ENCODE measurements around the gene LIN7B.

Gene LIN7B

GRCh38 chr19:49097453-49098288, 16.5 kb upstream of the LIN7B start:
- H3K4me3 ChIP-seq (ENCODE audit: low read depth, low read length): no peak overlapping the region
- TF ChIP-seq CTCF (IDR thresholded peaks at IDR 0.05; ENCODE audit: low read depth, low read length): peak; percentile 98

DNA sequence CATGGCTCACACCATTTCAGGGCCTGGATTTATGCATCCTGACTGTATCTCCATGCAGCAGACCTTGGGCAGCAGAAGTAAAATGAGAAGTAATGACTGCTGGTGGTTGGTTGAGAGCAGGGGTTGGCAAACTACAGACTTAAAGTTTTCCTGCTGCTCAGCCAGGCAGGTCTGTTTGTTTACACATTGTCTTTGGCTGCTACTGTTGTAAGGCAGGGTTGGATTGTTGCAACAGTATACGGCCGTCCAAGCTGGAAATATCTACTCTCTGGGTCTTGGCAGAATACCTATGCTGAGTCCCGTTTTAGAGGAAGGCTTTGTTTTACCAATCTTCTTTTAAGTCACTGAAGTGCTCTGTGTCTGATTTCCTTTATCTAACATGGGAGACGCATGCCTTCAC, 15.4 kb upstream of the LIN7B start:
- H3K4me3 ChIP-seq (ENCODE audit: low read depth, low read length): no peak overlapping the region
- no peak for TF ChIP-seq CTCF (IDR thresholded peaks at IDR 0.05; ENCODE audit: low read depth, low read length)

GRCh38 chr19:49101160-49101559, 13.0 kb upstream of the LIN7B start:
- no peak overlapping the region for H3K4me3 ChIP-seq (ENCODE audit: low read depth, low read length)
- TF ChIP-seq CTCF (IDR thresholded peaks at IDR 0.05; ENCODE audit: low read depth, low read length): no peak

DNA sequence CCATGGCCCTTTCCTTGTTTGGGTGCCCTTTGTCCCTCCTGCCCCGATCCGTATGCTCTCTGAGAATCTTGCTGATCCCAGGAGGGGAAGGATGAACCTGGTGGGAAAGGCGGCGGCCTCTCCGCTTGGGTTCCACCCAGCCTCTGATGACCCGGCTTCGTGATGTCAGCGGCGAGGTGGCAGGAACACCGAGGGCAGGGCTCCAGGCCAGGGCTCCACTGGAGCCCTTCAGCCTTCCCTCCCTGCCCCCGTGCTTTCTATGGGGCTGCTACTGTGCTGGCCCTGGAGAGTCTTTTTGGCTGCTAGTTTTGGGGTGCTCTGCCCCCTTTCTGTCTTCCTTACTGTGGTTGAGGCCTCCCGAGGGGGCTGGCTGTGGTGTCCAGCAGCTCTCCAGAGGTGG, 11.9 kb upstream of the LIN7B start:
- no peak for TF ChIP-seq CTCF (IDR thresholded peaks at IDR 0.05; ENCODE audit: low read depth, low read length)

GRCh38 chr19:49103331-49104085, 10.7 kb upstream of the LIN7B start:
- no peak for TF ChIP-seq CTCF (IDR thresholded peaks at IDR 0.05; ENCODE audit: low read depth, low read length)
- H3K4me3 ChIP-seq (ENCODE audit: low read depth, low read length): no peak overlapping the region

More for the DNA sequence above, 11.9 kb upstream of the LIN7B start:
- no peak overlapping the region for H3K4me3 ChIP-seq (ENCODE audit: low read depth, low read length)

- TF ChIP-seq CTCF (IDR thresholded peaks at IDR 0.05; ENCODE audit: low read depth, low read length): no peak
These were observed 9.8 kb upstream of the LIN7B start for GRCh38 chr19:49104229-49104864.

More at GRCh38 chr19:49104229-49104864, 9.8 kb upstream of the LIN7B start:
- H3K4me3 ChIP-seq (ENCODE audit: low read depth, low read length): no peak overlapping the region

Measured in WI38 (cell line).